ENCODE measurements around the gene MRPL21. TPM values are rescaled to one million over a fixed set of nuclear protein-coding genes. Genes with fewer than 3 reads are reported as not detected.

Gene MRPL21
- total RNA-seq, 1 experiment from 2014 or later = 82.3 TPM

DNA sequence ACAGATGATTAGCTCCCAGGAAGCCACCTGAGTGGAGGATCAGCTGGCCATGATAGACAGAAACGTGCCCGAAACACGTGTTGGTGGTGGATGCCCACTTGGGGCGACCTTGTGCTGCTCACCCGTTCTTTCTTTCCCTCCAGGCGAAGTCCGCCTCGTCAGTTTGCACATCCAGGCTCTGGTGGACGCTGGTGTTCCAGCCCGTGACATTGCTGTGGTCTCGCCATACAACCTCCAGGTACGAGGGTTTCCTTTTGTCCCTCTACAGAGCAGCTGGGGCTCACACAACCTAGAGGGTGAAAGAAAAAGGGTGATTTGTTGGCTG is 30.7 kb upstream of the MRPL21 start:
- TF ChIP-seq, protein P1, sequence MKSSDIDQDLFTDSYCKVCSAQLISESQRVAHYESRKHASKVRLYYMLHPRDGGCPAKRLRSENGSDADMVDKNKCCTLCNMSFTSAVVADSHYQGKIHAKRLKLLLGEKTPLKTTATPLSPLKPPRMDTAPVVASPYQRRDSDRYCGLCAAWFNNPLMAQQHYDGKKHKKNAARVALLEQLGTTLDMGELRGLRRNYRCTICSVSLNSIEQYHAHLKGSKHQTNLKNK (CRISPR knock-in tag; IDR thresholded peaks at IDR 0.05) = no peak
- TF ChIP-seq, protein P2, sequence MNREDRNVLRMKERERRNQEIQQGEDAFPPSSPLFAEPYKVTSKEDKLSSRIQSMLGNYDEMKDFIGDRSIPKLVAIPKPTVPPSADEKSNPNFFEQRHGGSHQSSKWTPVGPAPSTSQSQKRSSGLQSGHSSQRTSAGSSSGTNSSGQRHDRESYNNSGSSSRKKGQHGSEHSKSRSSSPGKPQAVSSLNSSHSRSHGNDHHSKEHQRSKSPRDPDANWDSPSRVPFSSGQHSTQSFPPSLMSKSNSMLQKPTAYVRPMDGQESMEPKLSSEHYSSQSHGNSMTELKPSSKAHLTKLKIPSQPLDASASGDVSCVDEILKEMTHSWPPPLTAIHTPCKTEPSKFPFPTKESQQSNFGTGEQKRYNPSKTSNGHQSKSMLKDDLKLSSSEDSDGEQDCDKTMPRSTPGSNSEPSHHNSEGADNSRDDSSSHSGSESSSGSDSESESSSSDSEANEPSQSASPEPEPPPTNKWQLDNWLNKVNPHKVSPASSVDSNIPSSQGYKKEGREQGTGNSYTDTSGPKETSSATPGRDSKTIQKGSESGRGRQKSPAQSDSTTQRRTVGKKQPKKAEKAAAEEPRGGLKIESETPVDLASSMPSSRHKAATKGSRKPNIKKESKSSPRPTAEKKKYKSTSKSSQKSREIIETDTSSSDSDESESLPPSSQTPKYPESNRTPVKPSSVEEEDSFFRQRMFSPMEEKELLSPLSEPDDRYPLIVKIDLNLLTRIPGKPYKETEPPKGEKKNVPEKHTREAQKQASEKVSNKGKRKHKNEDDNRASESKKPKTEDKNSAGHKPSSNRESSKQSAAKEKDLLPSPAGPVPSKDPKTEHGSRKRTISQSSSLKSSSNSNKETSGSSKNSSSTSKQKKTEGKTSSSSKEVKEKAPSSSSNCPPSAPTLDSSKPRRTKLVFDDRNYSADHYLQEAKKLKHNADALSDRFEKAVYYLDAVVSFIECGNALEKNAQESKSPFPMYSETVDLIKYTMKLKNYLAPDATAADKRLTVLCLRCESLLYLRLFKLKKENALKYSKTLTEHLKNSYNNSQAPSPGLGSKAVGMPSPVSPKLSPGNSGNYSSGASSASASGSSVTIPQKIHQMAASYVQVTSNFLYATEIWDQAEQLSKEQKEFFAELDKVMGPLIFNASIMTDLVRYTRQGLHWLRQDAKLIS (CRISPR knock-in tag; IDR thresholded peaks at IDR 0.05; ENCODE audit: borderline replicate concordance) = no peak
- TF ChIP-seq ZNF219 (CRISPR knock-in tag; IDR thresholded peaks at IDR 0.05; ENCODE audit: borderline replicate concordance) (no peak), TCF7 (CRISPR knock-in tag; IDR thresholded peaks at IDR 0.05; ENCODE audit: low read depth) (no peak)
- TF ChIP-seq, protein P3, sequence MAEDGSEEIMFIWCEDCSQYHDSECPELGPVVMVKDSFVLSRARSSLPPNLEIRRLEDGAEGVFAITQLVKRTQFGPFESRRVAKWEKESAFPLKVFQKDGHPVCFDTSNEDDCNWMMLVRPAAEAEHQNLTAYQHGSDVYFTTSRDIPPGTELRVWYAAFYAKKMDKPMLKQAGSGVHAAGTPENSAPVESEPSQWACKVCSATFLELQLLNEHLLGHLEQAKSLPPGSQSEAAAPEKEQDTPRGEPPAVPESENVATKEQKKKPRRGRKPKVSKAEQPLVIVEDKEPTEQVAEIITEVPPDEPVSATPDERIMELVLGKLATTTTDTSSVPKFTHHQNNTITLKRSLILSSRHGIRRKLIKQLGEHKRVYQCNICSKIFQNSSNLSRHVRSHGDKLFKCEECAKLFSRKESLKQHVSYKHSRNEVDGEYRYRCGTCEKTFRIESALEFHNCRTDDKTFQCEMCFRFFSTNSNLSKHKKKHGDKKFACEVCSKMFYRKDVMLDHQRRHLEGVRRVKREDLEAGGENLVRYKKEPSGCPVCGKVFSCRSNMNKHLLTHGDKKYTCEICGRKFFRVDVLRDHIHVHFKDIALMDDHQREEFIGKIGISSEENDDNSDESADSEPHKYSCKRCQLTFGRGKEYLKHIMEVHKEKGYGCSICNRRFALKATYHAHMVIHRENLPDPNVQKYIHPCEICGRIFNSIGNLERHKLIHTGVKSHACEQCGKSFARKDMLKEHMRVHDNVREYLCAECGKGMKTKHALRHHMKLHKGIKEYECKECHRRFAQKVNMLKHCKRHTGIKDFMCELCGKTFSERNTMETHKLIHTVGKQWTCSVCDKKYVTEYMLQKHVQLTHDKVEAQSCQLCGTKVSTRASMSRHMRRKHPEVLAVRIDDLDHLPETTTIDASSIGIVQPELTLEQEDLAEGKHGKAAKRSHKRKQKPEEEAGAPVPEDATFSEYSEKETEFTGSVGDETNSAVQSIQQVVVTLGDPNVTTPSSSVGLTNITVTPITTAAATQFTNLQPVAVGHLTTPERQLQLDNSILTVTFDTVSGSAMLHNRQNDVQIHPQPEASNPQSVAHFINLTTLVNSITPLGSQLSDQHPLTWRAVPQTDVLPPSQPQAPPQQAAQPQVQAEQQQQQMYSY (CRISPR knock-in tag; IDR thresholded peaks at IDR 0.05) = no peak
- TF ChIP-seq, protein P4, sequence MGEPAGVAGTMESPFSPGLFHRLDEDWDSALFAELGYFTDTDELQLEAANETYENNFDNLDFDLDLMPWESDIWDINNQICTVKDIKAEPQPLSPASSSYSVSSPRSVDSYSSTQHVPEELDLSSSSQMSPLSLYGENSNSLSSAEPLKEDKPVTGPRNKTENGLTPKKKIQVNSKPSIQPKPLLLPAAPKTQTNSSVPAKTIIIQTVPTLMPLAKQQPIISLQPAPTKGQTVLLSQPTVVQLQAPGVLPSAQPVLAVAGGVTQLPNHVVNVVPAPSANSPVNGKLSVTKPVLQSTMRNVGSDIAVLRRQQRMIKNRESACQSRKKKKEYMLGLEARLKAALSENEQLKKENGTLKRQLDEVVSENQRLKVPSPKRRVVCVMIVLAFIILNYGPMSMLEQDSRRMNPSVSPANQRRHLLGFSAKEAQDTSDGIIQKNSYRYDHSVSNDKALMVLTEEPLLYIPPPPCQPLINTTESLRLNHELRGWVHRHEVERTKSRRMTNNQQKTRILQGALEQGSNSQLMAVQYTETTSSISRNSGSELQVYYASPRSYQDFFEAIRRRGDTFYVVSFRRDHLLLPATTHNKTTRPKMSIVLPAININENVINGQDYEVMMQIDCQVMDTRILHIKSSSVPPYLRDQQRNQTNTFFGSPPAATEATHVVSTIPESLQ (CRISPR knock-in tag; IDR thresholded peaks at IDR 0.05) = no peak
- TF ChIP-seq, protein P5, sequence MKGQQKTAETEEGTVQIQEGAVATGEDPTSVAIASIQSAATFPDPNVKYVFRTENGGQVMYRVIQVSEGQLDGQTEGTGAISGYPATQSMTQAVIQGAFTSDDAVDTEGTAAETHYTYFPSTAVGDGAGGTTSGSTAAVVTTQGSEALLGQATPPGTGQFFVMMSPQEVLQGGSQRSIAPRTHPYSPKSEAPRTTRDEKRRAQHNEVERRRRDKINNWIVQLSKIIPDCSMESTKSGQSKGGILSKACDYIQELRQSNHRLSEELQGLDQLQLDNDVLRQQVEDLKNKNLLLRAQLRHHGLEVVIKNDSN (CRISPR knock-in tag; IDR thresholded peaks at IDR 0.05) = no peak
- no peaks in the 10 kb centered on the region for H3K27me3 Mint-ChIP-seq (ENCODE audit: low read depth)
- CTCF ChIA-PET = interaction anchor here (1.0 to 1.8 kb wide), 3 partner anchors 16 to 136 kb away, joined by 4 to 9 read pairs (median 5); no protein-coding TSS in a partner anchor
- DNase-seq (ENCODE audit: low spot score) (no peak), ATAC-seq (no peak)
- no peak overlapping the region for H3K4me3 Mint-ChIP-seq
- no peak overlapping the region for H3K27ac Mint-ChIP-seq
- H3K36me3 Mint-ChIP-seq = peaks cover 24% of the 10 kb centered on the region
- H3K4me1 Mint-ChIP-seq = no peaks in the 10 kb centered on the region
- POLR2A ChIA-PET = no interaction called here
- H3K9me3 Mint-ChIP-seq = no peaks in the 10 kb centered on the region

DNA sequence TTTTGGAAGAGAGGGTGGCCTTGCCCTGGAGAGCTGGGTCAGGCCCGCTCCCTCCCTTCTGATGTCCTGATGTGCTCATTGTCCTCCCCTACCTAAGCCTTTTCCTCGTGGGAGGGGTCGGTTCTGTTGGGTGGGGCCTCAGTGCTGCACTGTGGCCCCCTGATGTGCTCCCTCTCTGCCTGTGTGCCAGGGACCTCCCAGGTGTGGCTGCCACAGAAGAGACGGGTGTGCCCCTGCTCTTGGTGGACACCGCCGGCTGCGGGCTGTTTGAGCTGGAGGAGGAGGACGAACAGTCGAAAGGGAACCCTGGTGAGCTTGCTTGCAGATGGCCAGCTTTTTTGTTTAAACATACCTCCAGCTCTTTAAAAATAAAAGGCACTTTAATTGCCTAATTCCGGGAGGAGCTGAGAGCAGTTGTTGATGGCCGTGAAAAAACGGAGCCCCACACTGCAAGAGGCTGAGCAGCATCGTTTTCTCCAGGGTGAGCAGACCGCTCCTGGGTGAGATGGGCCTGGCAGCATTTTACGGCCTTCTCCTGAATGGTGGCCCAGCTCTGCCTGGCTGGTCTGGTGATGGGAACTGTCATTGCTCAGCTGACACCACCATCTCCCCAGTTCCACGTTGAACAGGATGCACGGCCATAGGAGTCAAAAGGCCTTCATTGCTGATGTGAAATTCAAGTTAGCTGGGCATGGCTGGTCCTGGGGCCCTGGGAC is 30.1 kb upstream of the MRPL21 start:
- H3K4me3 Mint-ChIP-seq = no peak overlapping the region
- H3K9me3 Mint-ChIP-seq = no peaks in the 10 kb centered on the region
- POLR2A ChIA-PET = no interaction called here
- H3K27me3 Mint-ChIP-seq (ENCODE audit: low read depth) = no peaks in the 10 kb centered on the region
- no peak for ATAC-seq
- H3K36me3 Mint-ChIP-seq = peaks cover 26% of the 10 kb centered on the region
- CTCF ChIA-PET = interaction anchor here (1.0 to 1.8 kb wide), 3 partner anchors 17 to 136 kb away, joined by 4 to 9 read pairs (median 5); no protein-coding TSS in a partner anchor
- no peaks in the 10 kb centered on the region for H3K4me1 Mint-ChIP-seq
- no peak for DNase-seq (ENCODE audit: low spot score)
- H3K27ac Mint-ChIP-seq = no peak overlapping the region
- TF ChIP-seq, protein P6, sequence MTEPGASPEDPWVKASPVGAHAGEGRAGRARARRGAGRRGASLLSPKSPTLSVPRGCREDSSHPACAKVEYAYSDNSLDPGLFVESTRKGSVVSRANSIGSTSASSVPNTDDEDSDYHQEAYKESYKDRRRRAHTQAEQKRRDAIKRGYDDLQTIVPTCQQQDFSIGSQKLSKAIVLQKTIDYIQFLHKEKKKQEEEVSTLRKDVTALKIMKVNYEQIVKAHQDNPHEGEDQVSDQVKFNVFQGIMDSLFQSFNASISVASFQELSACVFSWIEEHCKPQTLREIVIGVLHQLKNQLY (CRISPR knock-in tag; IDR thresholded peaks at IDR 0.05) = no peak
- TF ChIP-seq NFYB (CRISPR knock-in tag; conservative IDR thresholded peaks at IDR 0.05; ENCODE audit: low read depth) (no peak), IRF2 (CRISPR knock-in tag; IDR thresholded peaks at IDR 0.05; ENCODE audit: borderline replicate concordance, low read depth) (no peak), ZNF423 (CRISPR knock-in tag; IDR thresholded peaks at IDR 0.05) (no peak), TEAD4 (CRISPR knock-in tag; IDR thresholded peaks at IDR 0.05) (no peak), ATF1 (CRISPR knock-in tag; IDR thresholded peaks at IDR 0.05) (no peak)
- TF ChIP-seq, protein P7, sequence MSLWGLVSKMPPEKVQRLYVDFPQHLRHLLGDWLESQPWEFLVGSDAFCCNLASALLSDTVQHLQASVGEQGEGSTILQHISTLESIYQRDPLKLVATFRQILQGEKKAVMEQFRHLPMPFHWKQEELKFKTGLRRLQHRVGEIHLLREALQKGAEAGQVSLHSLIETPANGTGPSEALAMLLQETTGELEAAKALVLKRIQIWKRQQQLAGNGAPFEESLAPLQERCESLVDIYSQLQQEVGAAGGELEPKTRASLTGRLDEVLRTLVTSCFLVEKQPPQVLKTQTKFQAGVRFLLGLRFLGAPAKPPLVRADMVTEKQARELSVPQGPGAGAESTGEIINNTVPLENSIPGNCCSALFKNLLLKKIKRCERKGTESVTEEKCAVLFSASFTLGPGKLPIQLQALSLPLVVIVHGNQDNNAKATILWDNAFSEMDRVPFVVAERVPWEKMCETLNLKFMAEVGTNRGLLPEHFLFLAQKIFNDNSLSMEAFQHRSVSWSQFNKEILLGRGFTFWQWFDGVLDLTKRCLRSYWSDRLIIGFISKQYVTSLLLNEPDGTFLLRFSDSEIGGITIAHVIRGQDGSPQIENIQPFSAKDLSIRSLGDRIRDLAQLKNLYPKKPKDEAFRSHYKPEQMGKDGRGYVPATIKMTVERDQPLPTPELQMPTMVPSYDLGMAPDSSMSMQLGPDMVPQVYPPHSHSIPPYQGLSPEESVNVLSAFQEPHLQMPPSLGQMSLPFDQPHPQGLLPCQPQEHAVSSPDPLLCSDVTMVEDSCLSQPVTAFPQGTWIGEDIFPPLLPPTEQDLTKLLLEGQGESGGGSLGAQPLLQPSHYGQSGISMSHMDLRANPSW (CRISPR knock-in tag; conservative IDR thresholded peaks at IDR 0.05; ENCODE audit: low read depth) = no peak
- TF ChIP-seq, protein P8, sequence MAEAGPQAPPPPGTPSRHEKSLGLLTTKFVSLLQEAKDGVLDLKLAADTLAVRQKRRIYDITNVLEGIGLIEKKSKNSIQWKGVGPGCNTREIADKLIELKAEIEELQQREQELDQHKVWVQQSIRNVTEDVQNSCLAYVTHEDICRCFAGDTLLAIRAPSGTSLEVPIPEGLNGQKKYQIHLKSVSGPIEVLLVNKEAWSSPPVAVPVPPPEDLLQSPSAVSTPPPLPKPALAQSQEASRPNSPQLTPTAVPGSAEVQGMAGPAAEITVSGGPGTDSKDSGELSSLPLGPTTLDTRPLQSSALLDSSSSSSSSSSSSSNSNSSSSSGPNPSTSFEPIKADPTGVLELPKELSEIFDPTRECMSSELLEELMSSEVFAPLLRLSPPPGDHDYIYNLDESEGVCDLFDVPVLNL (CRISPR knock-in tag; IDR thresholded peaks at IDR 0.05; ENCODE audit: borderline replicate concordance, low read depth) = no peak
- TF ChIP-seq, protein P9, sequence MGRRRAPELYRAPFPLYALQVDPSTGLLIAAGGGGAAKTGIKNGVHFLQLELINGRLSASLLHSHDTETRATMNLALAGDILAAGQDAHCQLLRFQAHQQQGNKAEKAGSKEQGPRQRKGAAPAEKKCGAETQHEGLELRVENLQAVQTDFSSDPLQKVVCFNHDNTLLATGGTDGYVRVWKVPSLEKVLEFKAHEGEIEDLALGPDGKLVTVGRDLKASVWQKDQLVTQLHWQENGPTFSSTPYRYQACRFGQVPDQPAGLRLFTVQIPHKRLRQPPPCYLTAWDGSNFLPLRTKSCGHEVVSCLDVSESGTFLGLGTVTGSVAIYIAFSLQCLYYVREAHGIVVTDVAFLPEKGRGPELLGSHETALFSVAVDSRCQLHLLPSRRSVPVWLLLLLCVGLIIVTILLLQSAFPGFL (CRISPR knock-in tag; IDR thresholded peaks at IDR 0.05; ENCODE audit: borderline replicate concordance) = no peak
